GM12801 (cell line): Measurements from ENCODE around the gene RTN1.

Experiments
- CTCF ChIP-seq: IDR thresholded peaks from one replicate; pipeline ENCODE4 v1.5.1; 2011; ENCODE audit warnings: control low read depth; ENCODE audit not compliant: insufficient read length; ENCODE audit errors: extremely low read depth

The RTN1 gene

GRCh38 chr14:59848671-59849070, 21.9 kb downstream of the RTN1 start:
- no peak for TF ChIP-seq CTCF

GRCh38 chr14:59847711-59848110, 22.9 kb downstream of the RTN1 start:
- no peak for TF ChIP-seq CTCF

- TF ChIP-seq CTCF: no peak
Measured at GRCh38 chr14:59846595-59846994, 24.0 kb downstream of the RTN1 start.

GRCh38 chr14:59845245-59845644, 25.3 kb downstream of the RTN1 start:
- TF ChIP-seq CTCF: no peak

- no peak for TF ChIP-seq CTCF
Measured at GRCh38 chr14:59844186-59844812, 26.3 kb downstream of the RTN1 start.

GRCh38 chr14:59836116-59836515, 34.5 kb downstream of the RTN1 start:
- no peak for TF ChIP-seq CTCF

- no peak for TF ChIP-seq CTCF
Measured at GRCh38 chr14:59832653-59833294, 37.8 kb downstream of the RTN1 start.
